Upper lobe of left lung (tissue), 6 donors: ENCODE data around the gene BCHE. TPM values are rescaled to one million over a fixed set of nuclear protein-coding genes. Genes with fewer than 3 reads are reported as not detected.

Experiments
- ATAC-seq, 2 donors: fragments of 200-7000 bp; cut with Tn5 transposase; one replicate each; pipeline ENCODE4 v1.9.1; 2022; ENCODE audit warnings: mild to moderate bottlenecking in 2 of 2, moderate library complexity in 2 of 2; ENCODE audit not compliant: low FRiP score in 2 of 2
- DNase-seq, 2 donors: peaks; one replicate each; pipeline ENCODE4 v3.0.0-alpha.2; 2019 to 2020
- H3K27ac ChIP-seq, 4 donors: fragments of 200-600 bp; sonication (generic); one replicate each; pipeline ENCODE4 v1.5.1; 2016 to 2019
- H3K27me3 ChIP-seq, 4 donors: fragments of 200-600 bp; sonication (generic); one replicate each; pipeline ENCODE4 v1.5.1; 2017 to 2019
- H3K36me3 ChIP-seq, 4 donors: fragments of 200-600 bp; sonication (generic); one replicate each; pipeline ENCODE4 v1.5.1; 2016 to 2019
- H3K4me1 ChIP-seq, 4 donors: fragments of 200-600 bp; sonication (generic); one replicate each; pipeline ENCODE4 v1.5.1; 2018 to 2019
- H3K4me3 ChIP-seq, 4 donors: fragments of 200-600 bp; sonication (generic); one replicate each; pipeline ENCODE4 v1.5.1; 2017 to 2019; ENCODE audit warnings: mild to moderate bottlenecking in 2 of 4, moderate library complexity in 1 of 4
- H3K9me3 ChIP-seq, 4 donors: fragments of 200-600 bp; sonication (generic); one replicate each; pipeline ENCODE4 v1.5.1; 2018 to 2019
- EP300 ChIP-seq, 4 donors: sonication (generic); formaldehyde crosslinking; IDR thresholded peaks; one replicate each; pipeline ENCODE4 v1.5.1; 2017; ENCODE audit warnings: antibody characterized with exemption in 4 of 4, control low read depth in 2 of 4
- POLR2A ChIP-seq, 4 donors: fragments of 450-650 bp; IDR thresholded peaks; one replicate each; pipeline ENCODE4 v1.5.1; 2016 to 2017; ENCODE audit warnings: antibody characterized with exemption in 4 of 4, mild to moderate bottlenecking in 2 of 4
- POLR2AphosphoS5 ChIP-seq, 2 donors: sonication (generic); formaldehyde crosslinking; IDR thresholded peaks; one replicate each; pipeline ENCODE4 v1.5.1; 2017; ENCODE audit warnings: antibody characterized with exemption in 2 of 2
- WGBS, 2 donors: methylation state at CpG; one replicate each; pipeline ENCODE4 v1.1.5; 2017 to 2018; 5-methylcytosine and 5-hydroxymethylcytosine counted together
- total RNA-seq, 6 donors: library from RNA; depleted of rRNA in 4 of 6; stranded (reverse); fragments of >200 nt in 4 of 6; gene quantifications; one replicate each; pipeline versions ENCODE4 v1.1.0 to v1.2.1, GENCODE V29; 2016 to 2021
- TF ChIP-seq, protein P1 (sequence below), 6 experiments: fragments of 450-650 bp in 4 of 6; fragments of 200-600 bp in 2 of 6; sonication (generic) in 2 of 6; IDR thresholded peaks; one replicate each; pipeline ENCODE4 v1.5.1; 2016 to 2019; ENCODE audit warnings: antibody characterized with exemption in 6 of 6
- donor health status: DM: no; HTN: no; CAD: no; lungs with moderate emphysema.
- donor health status: DM: no; HTN: yes; CAD: no; lungs with severe emphysema.

BCHE gene
- total RNA-seq, 6 donors from 2014 or later, result 1.0 to 6.3 (median 2.3) TPM

GRCh38 chr3:165854696-165855095 lies 17.5 kb upstream of the BCHE start:
- DNase-seq (no peak), ATAC-seq (peak in 1 of 2 donors; percentile 48)
- TF ChIP-seq EP300 (IDR thresholded peaks at IDR 0.05), result no peak
- TF ChIP-seq POLR2A (IDR thresholded peaks at IDR 0.05), result no peak
- TF ChIP-seq, protein P1, sequence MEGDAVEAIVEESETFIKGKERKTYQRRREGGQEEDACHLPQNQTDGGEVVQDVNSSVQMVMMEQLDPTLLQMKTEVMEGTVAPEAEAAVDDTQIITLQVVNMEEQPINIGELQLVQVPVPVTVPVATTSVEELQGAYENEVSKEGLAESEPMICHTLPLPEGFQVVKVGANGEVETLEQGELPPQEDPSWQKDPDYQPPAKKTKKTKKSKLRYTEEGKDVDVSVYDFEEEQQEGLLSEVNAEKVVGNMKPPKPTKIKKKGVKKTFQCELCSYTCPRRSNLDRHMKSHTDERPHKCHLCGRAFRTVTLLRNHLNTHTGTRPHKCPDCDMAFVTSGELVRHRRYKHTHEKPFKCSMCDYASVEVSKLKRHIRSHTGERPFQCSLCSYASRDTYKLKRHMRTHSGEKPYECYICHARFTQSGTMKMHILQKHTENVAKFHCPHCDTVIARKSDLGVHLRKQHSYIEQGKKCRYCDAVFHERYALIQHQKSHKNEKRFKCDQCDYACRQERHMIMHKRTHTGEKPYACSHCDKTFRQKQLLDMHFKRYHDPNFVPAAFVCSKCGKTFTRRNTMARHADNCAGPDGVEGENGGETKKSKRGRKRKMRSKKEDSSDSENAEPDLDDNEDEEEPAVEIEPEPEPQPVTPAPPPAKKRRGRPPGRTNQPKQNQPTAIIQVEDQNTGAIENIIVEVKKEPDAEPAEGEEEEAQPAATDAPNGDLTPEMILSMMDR (IDR thresholded peaks at IDR 0.05), result peak in 2 of 6 experiments; percentile 24 to 41
- no peak for TF ChIP-seq POLR2AphosphoS5 (IDR thresholded peaks at IDR 0.05)

DNA sequence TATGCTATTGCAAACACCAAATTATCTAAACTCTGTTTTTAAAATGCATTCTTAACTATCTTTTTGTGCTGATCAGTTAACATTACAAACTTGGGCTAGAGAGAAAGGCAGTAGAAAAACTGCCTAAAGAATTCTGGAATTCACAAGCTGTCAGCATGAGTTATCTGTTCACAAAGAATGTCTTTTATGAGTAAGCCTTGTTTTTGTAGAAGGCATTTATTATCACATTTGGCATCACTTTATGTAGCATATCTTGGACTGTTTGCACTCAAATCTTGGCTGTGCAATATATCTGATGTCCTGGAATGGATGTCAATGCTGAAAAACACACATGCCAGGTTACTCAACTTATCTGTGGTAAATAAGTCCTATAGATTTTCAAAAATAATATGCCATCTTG lies 15.5 kb upstream of the BCHE start:
- H3K27me3 ChIP-seq, result no peaks in the 10 kb centered on the region
- no peak for TF ChIP-seq EP300 (IDR thresholded peaks at IDR 0.05)
- no peak for TF ChIP-seq POLR2A (IDR thresholded peaks at IDR 0.05)
- no peak for TF ChIP-seq POLR2AphosphoS5 (IDR thresholded peaks at IDR 0.05)
- TF ChIP-seq, protein P1 (IDR thresholded peaks at IDR 0.05), result no peak
- H3K4me1 ChIP-seq, result no peaks in the 10 kb centered on the region
- no peaks in the 10 kb centered on the region for H3K9me3 ChIP-seq
- no peaks in the 10 kb centered on the region for H3K36me3 ChIP-seq
- no peak overlapping the region for H3K27ac ChIP-seq
- H3K4me3 ChIP-seq, result no peak overlapping the region
- ATAC-seq, result no peak
- no peak for DNase-seq

More at GRCh38 chr3:165854696-165855095, 17.5 kb upstream of the BCHE start:
- Histone ChIP-seq H3K27me3 (no peaks in the 10 kb centered on the region), H3K36me3 (no peaks in the 10 kb centered on the region), H3K9me3 (no peaks in the 10 kb centered on the region), H3K4me3 (no peak overlapping the region), H3K27ac (no peak overlapping the region), H3K4me1 (no peaks in the 10 kb centered on the region)
- 47 to 50% methylated on average over 1 of the region's 1 CpG for WGBS, 2 donors

GRCh38 chr3:165852191-165852590 lies 15.0 kb upstream of the BCHE start:
- Histone ChIP-seq H3K9me3 (no peaks in the 10 kb centered on the region), H3K27ac (no peak overlapping the region), H3K36me3 (no peaks in the 10 kb centered on the region), H3K27me3 (no peaks in the 10 kb centered on the region), H3K4me3 (no peak overlapping the region), H3K4me1 (no peaks in the 10 kb centered on the region)
- DNase-seq (no peak), ATAC-seq (no peak)
- TF ChIP-seq POLR2AphosphoS5 (IDR thresholded peaks at IDR 0.05) (no peak), POLR2A (IDR thresholded peaks at IDR 0.05) (no peak), EP300 (IDR thresholded peaks at IDR 0.05) (no peak)
- TF ChIP-seq, protein P1 (IDR thresholded peaks at IDR 0.05), result no peak
- 48 to 50% methylated on average over 2 of the region's 2 CpGs for WGBS, 2 donors

- Histone ChIP-seq H3K27me3 (no peaks in the 10 kb centered on the region), H3K4me3 (no peak overlapping the region), H3K27ac (no peak overlapping the region), H3K9me3 (no peaks in the 10 kb centered on the region), H3K4me1 (no peaks in the 10 kb centered on the region), H3K36me3 (no peaks in the 10 kb centered on the region)
- no peak for DNase-seq
- 86 to 93% methylated on average over 6 of the region's 6 CpGs for WGBS, 2 donors
- no peak for TF ChIP-seq EP300 (IDR thresholded peaks at IDR 0.05)
- TF ChIP-seq, protein P1 (IDR thresholded peaks at IDR 0.05), result no peak
- TF ChIP-seq POLR2AphosphoS5 (IDR thresholded peaks at IDR 0.05), result no peak
- no peak for TF ChIP-seq POLR2A (IDR thresholded peaks at IDR 0.05)
- no peak for ATAC-seq
Measured at GRCh38 chr3:165846056-165846455, 8.8 kb upstream of the BCHE start.

DNA sequence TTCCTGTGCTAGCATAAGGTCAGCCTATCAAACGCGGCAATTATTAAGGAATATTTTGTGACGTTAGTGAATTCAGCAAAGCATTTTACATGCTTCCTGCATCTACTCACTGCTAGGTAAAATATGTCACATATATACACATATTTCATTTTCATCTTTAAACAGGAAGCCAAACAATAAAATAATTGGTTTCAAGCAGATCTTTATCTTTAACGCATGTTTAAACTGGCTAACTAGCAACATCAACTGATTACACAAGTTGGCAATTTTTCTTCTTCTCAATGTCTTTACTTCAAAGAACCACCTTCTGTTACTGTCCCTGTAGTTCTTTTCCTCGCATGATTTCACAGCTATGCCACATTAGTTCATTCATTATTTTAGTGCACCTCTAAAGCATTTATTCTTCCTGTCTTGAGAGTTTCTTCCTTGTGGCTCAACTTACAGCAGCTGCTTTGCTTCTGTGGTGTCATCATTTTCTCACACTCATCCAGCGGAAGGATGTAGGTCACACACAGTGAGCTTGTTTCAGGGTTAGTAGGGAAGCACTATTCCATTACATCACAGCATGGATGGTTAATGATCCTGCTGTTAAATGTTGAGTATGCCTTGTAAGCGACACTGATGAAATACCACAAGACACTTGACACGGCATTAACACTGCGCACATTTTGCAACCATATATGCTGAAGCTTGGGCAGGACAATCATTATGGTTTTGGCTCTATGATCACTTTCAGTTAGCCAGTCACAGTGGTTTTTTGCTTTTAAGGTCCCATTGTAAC lies 2.3 kb upstream of the BCHE start:
- H3K9me3 ChIP-seq, result no peaks in the 10 kb centered on the region
- TF ChIP-seq, protein P1 (IDR thresholded peaks at IDR 0.05), result no peak
- no peak for TF ChIP-seq POLR2AphosphoS5 (IDR thresholded peaks at IDR 0.05)
- no peak for TF ChIP-seq EP300 (IDR thresholded peaks at IDR 0.05)
- TF ChIP-seq POLR2A (IDR thresholded peaks at IDR 0.05), result no peak
- H3K36me3 ChIP-seq, result no peaks in the 10 kb centered on the region
- H3K4me1 ChIP-seq, result no peaks in the 10 kb centered on the region
- H3K27ac ChIP-seq, result no peak overlapping the region
- 51 to 60% methylated on average over 9 of the region's 9 CpGs for WGBS, 2 donors
- H3K27me3 ChIP-seq, result no peaks in the 10 kb centered on the region
- ATAC-seq (no peak), DNase-seq (no peak)
- H3K4me3 ChIP-seq, result no peak overlapping the region
